HG03066 (cell line): ENCODE results near the gene PGM2.

ENCODE experiments used
- ATAC-seq: cut with Tn5 transposase; IDR thresholded peaks from one replicate; pipeline ENCODE4 v1.9.1; 2021; ENCODE audit warnings: low read depth; ENCODE audit not compliant: unreplicated experiment

Gene PGM2

DNA sequence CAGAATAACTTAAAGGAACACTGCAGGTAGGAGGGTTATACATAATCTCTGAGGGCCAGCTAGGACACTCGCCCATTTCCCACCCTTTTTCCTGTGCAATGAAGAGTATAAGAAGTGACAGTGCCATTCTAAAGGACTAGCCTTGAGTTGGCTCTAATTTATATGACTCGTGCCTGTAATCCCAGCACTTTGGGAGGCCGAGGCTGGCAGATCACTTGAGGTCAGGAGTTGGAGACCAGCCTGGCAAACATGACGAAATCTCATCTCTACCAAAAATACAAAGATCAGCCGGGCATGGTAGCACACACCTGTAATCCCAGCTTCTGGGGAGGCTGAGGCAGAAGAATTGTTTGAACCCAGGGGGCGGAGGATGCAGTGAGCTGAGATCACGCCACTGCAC is 68.8 kb downstream of the PGM2 start:
- no peak for ATAC-seq

DNA sequence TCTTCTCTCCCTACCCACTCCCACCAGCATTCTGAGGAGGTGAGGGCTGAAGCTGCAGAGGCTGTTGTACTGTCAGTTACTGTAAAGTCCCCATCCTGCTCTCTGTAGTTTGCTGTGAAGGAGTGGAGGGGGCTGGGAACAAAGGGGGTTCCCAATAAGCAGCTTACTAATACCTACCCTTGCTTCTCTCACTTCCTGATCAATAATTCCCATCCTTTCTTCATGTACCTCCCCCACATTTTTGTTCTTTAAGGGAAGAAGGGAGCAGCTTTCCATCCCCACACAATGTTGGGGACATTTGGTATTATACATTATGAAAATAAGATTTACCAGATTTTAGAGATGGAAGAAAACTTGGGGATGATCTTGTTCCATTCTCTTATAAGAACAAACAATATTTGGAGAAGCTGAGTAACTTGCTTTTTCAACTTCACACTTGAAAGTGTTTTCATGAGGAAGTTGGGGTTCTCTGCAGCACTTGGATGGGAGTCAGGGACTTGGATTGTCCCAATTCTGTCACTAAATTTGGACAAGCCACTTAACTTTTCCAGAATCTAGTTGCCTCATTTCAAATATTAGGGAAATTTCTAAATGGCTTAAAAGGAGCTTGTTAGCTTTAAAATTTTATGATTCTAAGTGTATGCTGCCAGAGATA is 69.8 kb downstream of the PGM2 start:
- no peak for ATAC-seq

DNA sequence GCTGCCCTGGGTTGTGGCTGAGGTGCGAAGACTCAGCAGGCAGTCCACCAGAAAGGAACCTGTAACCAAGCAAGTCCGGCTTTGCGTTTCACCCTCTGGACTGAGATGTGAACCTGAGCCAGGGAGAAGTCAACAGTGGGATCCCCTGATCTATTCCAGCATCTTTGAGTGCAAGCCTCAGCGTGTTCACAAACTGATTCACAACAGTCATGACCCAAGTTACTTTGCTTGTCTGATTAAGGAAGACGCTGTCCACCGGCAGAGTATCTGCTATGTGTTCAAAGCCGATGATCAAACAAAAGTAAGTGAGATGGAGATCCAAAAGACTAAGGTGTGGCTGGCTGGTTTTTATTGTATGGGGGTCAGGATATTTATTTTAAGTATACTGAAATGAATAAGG is 75.7 kb downstream of the PGM2 start:
- no peak for ATAC-seq

DNA sequence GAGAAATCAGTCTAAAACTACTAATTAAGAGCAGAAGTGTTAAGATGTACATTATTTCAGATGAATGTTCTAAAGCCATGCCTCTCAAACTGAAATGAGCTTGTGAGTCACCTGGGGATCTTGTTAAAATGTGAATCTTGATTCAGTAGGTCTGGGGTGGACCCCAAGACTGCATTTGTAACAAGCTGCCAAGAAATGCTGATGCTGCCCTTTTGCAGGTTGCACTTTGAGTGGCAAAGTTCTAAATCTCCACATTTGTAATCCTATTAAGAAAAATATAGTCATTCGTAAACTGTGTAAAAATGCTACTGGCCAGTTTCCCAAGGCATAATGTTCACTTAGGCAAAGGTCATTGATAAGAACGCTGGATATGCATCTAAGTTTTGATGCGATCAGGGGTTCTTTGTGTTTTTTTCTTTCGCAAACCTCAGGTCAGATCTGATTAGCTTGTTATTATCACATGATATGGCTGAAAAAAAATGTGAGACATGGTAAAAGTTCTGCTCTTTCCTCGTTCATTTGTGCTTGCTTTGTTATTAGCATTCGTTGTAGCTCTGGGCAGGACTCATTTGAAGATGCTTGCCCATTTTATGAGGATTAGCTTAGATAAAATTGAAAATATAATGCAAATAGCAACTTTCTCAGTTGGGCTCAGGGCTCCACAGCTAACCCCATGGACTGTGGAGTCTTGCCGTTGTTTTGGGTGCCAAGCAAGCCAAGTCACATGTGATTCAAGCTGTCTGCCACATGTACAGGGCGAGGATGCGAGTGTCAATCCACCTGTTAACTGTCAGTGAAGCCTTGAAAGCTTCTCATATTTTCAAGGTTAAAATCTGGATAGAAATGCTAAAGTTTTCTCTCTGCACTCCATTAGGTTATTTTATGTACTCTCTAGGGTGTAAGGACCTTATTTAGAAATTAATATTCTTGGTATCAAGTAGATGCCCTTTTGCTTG is 76.5 kb downstream of the PGM2 start:
- no peak for ATAC-seq

DNA sequence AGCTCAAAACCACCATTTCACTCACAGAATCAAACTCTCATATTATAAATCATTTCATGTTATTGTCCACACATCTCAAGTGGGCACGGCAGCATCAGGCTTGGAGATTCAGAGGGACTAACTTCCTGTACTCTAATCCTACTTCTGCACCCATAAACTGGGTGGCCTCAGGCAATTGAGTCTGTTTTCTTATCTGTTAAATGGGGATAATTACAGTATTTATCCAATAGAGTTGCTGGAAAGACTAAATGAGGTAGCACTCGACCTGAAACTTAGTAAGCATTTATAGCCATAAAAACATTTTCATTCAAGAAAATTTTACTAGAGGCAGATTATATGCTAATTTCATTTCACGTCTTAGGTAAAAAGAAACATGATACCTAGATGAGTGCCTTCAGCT is 77.4 kb downstream of the PGM2 start:
- no peak for ATAC-seq

DNA sequence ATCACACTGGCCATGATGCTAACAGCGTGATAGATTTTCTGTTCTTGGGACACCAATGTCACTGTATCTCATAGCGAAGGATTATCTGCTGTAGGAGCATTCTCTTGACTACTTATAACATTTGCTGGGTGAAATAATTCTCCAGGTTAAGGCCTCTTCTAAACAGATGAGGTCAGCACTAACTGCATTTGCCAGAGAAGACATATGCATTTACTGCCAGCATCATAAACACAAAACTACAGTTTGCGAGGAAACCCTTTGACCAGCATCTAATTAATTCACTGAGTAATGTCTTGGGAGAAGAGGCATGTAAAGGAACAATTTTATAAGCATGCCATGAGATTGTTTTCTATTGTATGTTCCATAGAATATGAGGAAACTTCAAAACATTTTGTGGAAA is 78.3 kb downstream of the PGM2 start:
- ATAC-seq = no peak

DNA sequence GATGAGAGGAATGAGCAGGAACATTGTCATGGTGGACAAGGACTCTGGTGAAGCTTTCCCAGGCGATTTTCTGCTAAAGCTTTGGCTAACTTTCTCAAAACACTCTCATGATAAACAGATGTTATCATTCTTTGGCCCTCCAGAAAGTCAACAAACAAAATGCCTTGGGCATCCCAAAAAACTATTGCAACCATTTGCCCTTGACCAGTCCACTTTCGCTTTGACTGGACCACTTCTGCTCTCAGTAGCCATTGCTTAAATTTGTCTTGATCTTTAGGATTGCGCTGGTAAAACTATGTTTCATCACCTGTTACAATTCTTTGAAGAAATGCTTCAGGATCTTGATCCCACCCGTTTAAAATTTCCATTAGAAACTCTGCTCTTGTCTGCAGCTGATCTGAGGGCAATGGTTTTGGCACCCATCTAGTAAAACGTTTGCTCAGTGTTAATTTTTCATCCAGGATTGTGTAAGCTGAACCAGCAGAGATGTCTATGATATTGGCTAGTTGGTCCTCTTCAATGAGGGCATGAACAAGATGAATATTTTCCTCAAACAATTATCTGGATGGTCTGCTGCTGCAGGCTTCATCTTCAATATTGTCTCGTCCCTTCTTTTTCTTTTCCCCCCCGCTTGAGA is 79.2 kb downstream of the PGM2 start:
- ATAC-seq = no peak

DNA sequence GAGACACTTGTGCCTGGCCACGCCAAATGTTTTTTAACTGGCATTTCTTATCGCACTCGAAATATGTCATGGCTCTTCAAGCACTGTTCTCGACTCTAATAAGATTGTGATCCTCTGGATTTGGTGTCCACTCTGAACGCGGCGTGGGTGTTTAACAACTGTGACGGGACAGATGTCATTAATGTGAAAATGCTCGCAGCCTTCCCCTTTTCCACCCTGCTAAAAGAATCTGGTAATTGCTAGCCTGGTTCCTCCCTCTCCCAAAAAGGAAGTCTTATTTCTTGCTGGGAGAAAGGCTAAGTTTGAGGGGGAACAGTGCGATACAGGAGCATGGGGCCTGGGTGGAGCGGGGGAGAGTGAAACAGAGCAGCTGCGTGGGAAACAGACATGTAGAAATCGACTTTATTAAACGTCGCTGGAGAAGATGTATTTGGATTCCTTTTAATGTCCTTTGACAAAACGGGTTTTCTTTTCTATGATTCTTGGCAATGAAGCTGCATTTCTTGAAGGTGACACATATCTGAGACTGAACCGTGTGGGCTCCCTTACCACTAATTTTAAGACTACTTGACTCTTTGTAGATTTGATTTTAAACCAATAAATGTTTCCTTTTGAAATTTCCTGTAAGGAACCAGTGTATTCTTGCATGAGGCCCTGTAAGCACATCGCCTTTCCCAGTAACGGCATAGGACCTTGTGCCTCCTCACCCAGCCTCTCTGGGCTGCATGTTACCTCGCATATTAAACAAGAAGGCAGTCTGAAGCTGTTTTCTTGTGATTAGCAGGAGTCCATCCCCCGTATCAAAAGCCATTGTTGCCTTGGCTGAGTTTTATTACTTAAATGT is 82.2 kb downstream of the PGM2 start:
- no peak for ATAC-seq

DNA sequence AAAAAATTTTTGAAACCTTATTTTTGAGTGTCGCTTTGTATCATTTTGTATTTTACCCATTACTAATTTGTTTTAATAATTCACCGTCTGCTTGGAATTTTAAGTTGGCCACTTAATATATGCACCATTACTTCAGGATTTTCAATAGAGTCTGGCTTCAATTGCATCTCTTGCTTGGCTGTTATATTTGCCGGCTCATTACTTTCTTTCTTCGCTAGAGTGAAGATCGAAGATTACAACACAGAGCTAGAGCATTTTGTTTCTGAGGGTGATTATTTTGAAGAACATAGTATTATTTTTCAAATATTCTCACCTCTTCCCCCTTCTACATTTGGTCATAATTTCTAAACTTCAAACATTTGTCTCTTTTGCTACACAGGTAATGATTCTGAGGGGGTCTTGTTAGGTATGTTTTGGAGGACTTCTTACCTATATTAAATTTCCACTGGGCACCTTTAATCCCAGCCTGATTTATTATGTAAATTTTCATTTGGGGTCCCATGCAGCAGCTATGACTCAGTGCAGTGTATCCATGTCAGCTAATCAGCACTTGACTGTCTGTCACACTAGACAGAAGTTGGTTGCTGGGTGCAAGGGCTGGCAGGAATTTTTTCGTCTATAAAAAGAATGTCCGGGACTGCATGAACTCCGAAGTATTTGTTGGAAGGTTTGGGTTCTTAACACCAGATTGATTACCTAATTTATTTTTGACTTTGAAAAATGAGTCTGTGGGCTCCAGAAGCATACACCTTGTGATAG is 83.0 kb downstream of the PGM2 start:
- no peak for ATAC-seq

DNA sequence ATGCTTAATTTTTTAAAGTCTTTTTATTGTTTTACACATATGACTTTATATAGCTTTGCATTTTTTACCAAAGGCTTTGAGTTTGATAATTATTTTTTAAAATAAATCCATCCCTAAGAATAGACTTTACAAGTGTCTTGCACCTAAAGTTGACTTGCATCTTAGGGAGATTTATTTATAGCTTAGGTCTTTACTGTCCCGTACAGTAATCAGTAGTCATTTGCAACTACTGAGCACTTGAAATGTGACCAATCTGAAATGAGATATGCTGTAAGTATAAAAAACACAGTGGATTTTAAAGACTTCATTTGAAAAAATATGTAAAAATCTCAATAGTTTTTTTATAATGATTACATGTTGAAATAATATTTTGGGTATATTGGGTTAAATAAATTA is 83.6 kb downstream of the PGM2 start:
- no peak for ATAC-seq
